Glutamatergic neuron (in vitro differentiated cells): ENCODE measurements around the gene WASL. TPM values are rescaled to one million over a fixed set of nuclear protein-coding genes. Genes with fewer than 3 reads are reported as not detected.

Experiments used
- DNase-seq: peaks from one replicate; pipeline ENCODE4 v3.0.0; 2022
- H3K27ac Mint-ChIP-seq: one replicate; pipeline ENCODE4 v1.8.0; 2020; ENCODE audit warnings: mild to moderate bottlenecking, mixed read lengths, inconsistent platforms; ENCODE audit not compliant: unreplicated experiment
- H3K27me3 Mint-ChIP-seq: one replicate; pipeline ENCODE4 v1.8.0; 2020; ENCODE audit warnings: mild to moderate bottlenecking, moderate library complexity, mixed read lengths, inconsistent platforms; ENCODE audit not compliant: unreplicated experiment
- H3K36me3 Mint-ChIP-seq: one replicate; pipeline ENCODE4 v1.8.0; 2020; ENCODE audit warnings: mild to moderate bottlenecking, mixed read lengths, inconsistent platforms; ENCODE audit not compliant: unreplicated experiment
- H3K4me1 Mint-ChIP-seq: one replicate; pipeline ENCODE4 v1.8.0; 2020; ENCODE audit warnings: mild to moderate bottlenecking, low read depth, mixed read lengths, inconsistent platforms; ENCODE audit not compliant: unreplicated experiment
- H3K4me3 Mint-ChIP-seq: one replicate; pipeline ENCODE4 v1.8.0; 2020; ENCODE audit warnings: mild to moderate bottlenecking, mixed read lengths, inconsistent platforms; ENCODE audit not compliant: unreplicated experiment
- H3K9me3 Mint-ChIP-seq: one replicate; pipeline ENCODE4 v1.8.0; 2020; ENCODE audit warnings: mild to moderate bottlenecking, moderate library complexity, mixed read lengths, inconsistent platforms; ENCODE audit not compliant: unreplicated experiment
- CTCF ChIP-seq: fragments of 200-600 bp; sonication (generic); IDR thresholded peaks from one replicate; pipeline ENCODE4 v1.5.0; 2021; ENCODE audit not compliant: partially characterized antibody, unreplicated experiment
- total RNA-seq: library from RNA; stranded (reverse); fragmentation: NEBNext Ultra II Directional; extraction: Animal tissue kit (Norgen Biotek cat#: 25700); gene quantifications from one replicate; pipeline ENCODE4 v1.2.1, GENCODE V29; 2021; ENCODE audit not compliant: unreplicated experiment

Gene WASL
- total RNA-seq, 1 donor from 2014 or later = 33.0 TPM

GRCh38 chr7:123647106-123647730, 101.6 kb downstream of the WASL start:
- H3K9me3 Mint-ChIP-seq = no peaks in the 10 kb centered on the region
- H3K27ac Mint-ChIP-seq = no peak overlapping the region
- H3K4me1 Mint-ChIP-seq = peaks cover 15% of the 10 kb centered on the region
- no peaks in the 10 kb centered on the region for H3K36me3 Mint-ChIP-seq
- no peak for DNase-seq
- TF ChIP-seq CTCF = no peak
- no peak overlapping the region for H3K4me3 Mint-ChIP-seq
- no peaks in the 10 kb centered on the region for H3K27me3 Mint-ChIP-seq

- Mint-ChIP-seq H3K4me1 (peaks cover 13% of the 10 kb centered on the region), H3K27me3 (no peaks in the 10 kb centered on the region), H3K4me3 (no peak overlapping the region), H3K36me3 (no peaks in the 10 kb centered on the region), H3K9me3 (no peaks in the 10 kb centered on the region), H3K27ac (no peak overlapping the region)
- no peak for TF ChIP-seq CTCF
- no peak for DNase-seq
Measured at GRCh38 chr7:123645516-123645915, 103.3 kb downstream of the WASL start.

DNA sequence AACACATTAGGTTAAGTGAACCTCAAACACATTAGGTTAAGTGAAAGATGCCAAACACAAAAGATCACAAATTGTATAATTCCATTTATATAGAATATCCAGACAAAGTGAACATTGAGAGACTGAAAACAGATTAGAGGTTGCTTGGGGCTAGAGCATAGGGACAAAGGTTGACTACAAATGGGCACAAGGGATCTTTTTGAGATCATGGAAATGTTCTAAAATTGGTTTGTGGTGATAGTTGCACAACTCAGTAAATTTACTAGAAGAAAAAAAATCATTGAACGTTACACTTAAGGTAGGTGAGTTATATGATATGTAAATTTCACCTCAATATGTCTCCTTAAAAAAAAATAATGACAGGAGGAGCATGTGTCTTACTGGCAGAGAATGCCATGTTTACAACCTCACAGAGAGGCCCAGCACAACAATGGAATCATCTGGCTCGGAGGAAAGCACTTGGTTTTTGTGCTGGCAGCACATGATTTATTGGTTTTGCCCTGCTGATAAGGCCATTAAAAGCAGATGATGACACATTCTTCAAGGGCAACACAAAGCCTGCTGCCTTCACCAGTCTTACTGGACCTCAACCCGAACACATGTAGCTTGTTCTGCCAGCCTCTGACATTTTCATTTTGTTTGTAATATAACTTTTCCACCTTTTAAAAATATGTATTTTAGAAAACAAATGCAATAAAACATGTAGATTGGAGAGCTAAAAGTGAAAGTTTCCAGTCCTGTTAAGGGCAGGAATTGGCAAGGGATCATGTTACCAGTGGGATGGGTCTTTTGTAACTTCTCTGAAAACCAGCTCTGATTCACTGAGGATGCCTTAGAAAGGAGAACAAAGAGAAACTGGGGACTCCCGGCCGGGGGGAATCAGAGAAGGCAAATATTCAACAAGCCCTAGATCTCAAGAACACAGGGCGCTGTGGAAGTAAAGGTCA, 105.0 kb downstream of the WASL start:
- Mint-ChIP-seq H3K9me3 (no peaks in the 10 kb centered on the region), H3K4me1 (peaks cover 18% of the 10 kb centered on the region), H3K36me3 (no peaks in the 10 kb centered on the region), H3K4me3 (no peak overlapping the region), H3K27ac (no peak overlapping the region), H3K27me3 (no peaks in the 10 kb centered on the region)
- DNase-seq = no peak
- TF ChIP-seq CTCF = no peak

DNA sequence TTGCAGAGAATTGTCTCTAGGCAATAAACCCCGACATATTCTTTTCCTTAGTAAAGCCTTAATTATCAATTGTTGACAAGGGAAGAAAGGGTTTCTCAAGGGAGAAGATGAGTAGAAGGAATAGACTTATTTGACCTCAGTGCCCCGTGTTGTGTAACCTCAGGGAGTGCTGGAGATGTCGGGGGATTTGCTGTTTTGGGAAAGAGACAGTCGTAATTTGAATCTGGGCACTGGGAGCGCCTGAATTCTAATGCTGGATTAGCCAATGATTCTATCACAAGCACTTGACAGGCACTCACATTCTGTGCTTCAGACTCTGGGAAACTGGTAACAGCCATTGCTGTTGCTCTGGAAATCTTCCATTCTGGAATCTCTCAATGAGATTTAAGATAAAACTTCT, 106.9 kb downstream of the WASL start:
- Mint-ChIP-seq H3K4me3 (no peak overlapping the region), H3K4me1 (peaks cover 22% of the 10 kb centered on the region), H3K27ac (no peak overlapping the region), H3K27me3 (no peaks in the 10 kb centered on the region), H3K36me3 (no peaks in the 10 kb centered on the region), H3K9me3 (no peaks in the 10 kb centered on the region)
- no peak for DNase-seq
- TF ChIP-seq CTCF = no peak

- no peak overlapping the region for H3K27ac Mint-ChIP-seq
- H3K9me3 Mint-ChIP-seq = no peaks in the 10 kb centered on the region
- DNase-seq = no peak
- H3K4me3 Mint-ChIP-seq = no peak overlapping the region
- H3K27me3 Mint-ChIP-seq = no peaks in the 10 kb centered on the region
- no peaks in the 10 kb centered on the region for H3K36me3 Mint-ChIP-seq
- peaks cover 19% of the 10 kb centered on the region for H3K4me1 Mint-ChIP-seq
- TF ChIP-seq CTCF = no peak
Measured at GRCh38 chr7:123640583-123640982, 108.2 kb downstream of the WASL start.
